Activated CD4-positive, alpha-beta memory T cell treated with anti-CD3 and anti-CD28 coated beads, Interleukin-2, amount 10 ng/mL, durations not matched to agents 7 days and 5 days (primary cell): Measurements from ENCODE around the gene ANO1. TPM values are rescaled to one million over a fixed set of nuclear protein-coding genes. Genes with fewer than 3 reads are reported as not detected.
"Not testable (repeated sequence)": the region's sequence is repeated elsewhere in the genome, so short reads cannot be mapped to it uniquely, and the experiment has no call there.

Experiments
- CTCF ChIA-PET: fragments of 350-600 bp; sonication (Branson Sonifier 250); formaldehyde crosslinking; loops from one replicate; lab custom pipeline; 2021; ENCODE audit warnings: antibody characterized with exemption, inconsistent platforms; lab: Charles Lee
- POLR2A ChIA-PET: fragments of 350-600 bp; sonication (Branson Sonifier 250); formaldehyde crosslinking; loops from one replicate; lab custom pipeline; 2021; ENCODE audit warnings: antibody characterized with exemption; lab: Charles Lee
- DNase-seq: peaks from one replicate; pipeline ENCODE4 v3.0.0-alpha.2; 2020
- H3K27ac Mint-ChIP-seq: one replicate; pipeline ENCODE4 v1.8.0; 2021; ENCODE audit warnings: mild to moderate bottlenecking, mixed read lengths
- H3K27me3 Mint-ChIP-seq: one replicate; pipeline ENCODE4 v1.8.0; 2021; ENCODE audit warnings: mixed read lengths
- H3K36me3 Mint-ChIP-seq: one replicate; pipeline ENCODE4 v1.8.0; 2021; ENCODE audit warnings: low read depth, mixed read lengths
- H3K4me1 Mint-ChIP-seq: one replicate; pipeline ENCODE4 v1.8.0; 2021; ENCODE audit warnings: mixed read lengths
- H3K4me3 Mint-ChIP-seq: one replicate; pipeline ENCODE4 v1.8.0; 2021; ENCODE audit warnings: mild to moderate bottlenecking, mixed read lengths
- H3K9me3 Mint-ChIP-seq: one replicate; pipeline ENCODE4 v1.8.0; 2021; ENCODE audit warnings: mixed read lengths
- total RNA-seq, 2 experiments: library from RNA; stranded (reverse); gene quantifications; one replicate each; pipeline ENCODE4 v1.2.3, GENCODE V29; 2021

Gene ANO1
- not detected for total RNA-seq

GRCh38 chr11:70078095-70078780, at the start of gene ANO1:
TSS of gene ANO1 (plus strand) at chr11:70078317. CDS start at chr11:70078607, 290 bp downstream.
- POLR2A ChIA-PET = no interaction called here
- no peaks in the 10 kb centered on the region for H3K9me3 Mint-ChIP-seq
- no peaks in the 10 kb centered on the region for H3K4me1 Mint-ChIP-seq
- no peak for DNase-seq
- peaks cover 37% of the 10 kb centered on the region for H3K27me3 Mint-ChIP-seq
- CTCF ChIA-PET = no interaction called here
- H3K4me3 Mint-ChIP-seq = no peak within 1 kb of the TSS
- no peak within 1 kb of the TSS for H3K27ac Mint-ChIP-seq
- H3K36me3 Mint-ChIP-seq = no peaks in the 10 kb centered on the region

GRCh38 chr11:70029115-70029860, 48.8 kb upstream of the ANO1 start:
- H3K9me3 Mint-ChIP-seq = no peaks in the 10 kb centered on the region
- no peaks in the 10 kb centered on the region for H3K27me3 Mint-ChIP-seq
- POLR2A ChIA-PET = no interaction called here
- no peaks in the 10 kb centered on the region for H3K36me3 Mint-ChIP-seq
- no peak overlapping the region for H3K4me3 Mint-ChIP-seq
- no peaks in the 10 kb centered on the region for H3K4me1 Mint-ChIP-seq
- CTCF ChIA-PET = no interaction called here
- H3K27ac Mint-ChIP-seq = no peak overlapping the region
- DNase-seq = no peak

- H3K4me1 Mint-ChIP-seq = no peaks in the 10 kb centered on the region
- no peak overlapping the region for H3K4me3 Mint-ChIP-seq
- H3K36me3 Mint-ChIP-seq = no peaks in the 10 kb centered on the region
- ChIA-PET CTCF (no interaction called here), POLR2A (no interaction called here)
- no peak overlapping the region for H3K27ac Mint-ChIP-seq
- H3K9me3 Mint-ChIP-seq = no peaks in the 10 kb centered on the region
- DNase-seq = no peak
- no peaks in the 10 kb centered on the region for H3K27me3 Mint-ChIP-seq
Observed at GRCh38 chr11:70029861-70030380, 48.2 kb upstream of the ANO1 start.

GRCh38 chr11:70030412-70030811, 47.7 kb upstream of the ANO1 start:
- no peak for DNase-seq
- Mint-ChIP-seq H3K27me3 (no peaks in the 10 kb centered on the region), H3K4me1 (no peaks in the 10 kb centered on the region), H3K27ac (no peak overlapping the region), H3K36me3 (no peaks in the 10 kb centered on the region), H3K9me3 (no peaks in the 10 kb centered on the region), H3K4me3 (no peak overlapping the region)
- POLR2A ChIA-PET = no interaction called here
- CTCF ChIA-PET = no interaction called here

GRCh38 chr11:70031631-70032469, 46.3 kb upstream of the ANO1 start:
- no peaks in the 10 kb centered on the region for H3K27me3 Mint-ChIP-seq
- H3K9me3 Mint-ChIP-seq = no peaks in the 10 kb centered on the region
- H3K4me1 Mint-ChIP-seq = no peaks in the 10 kb centered on the region
- no peak overlapping the region for H3K27ac Mint-ChIP-seq
- no peak overlapping the region for H3K4me3 Mint-ChIP-seq
- ChIA-PET POLR2A (no interaction called here), CTCF (no interaction called here)
- DNase-seq = no peak
- no peaks in the 10 kb centered on the region for H3K36me3 Mint-ChIP-seq

GRCh38 chr11:70032470-70032795, 45.7 kb upstream of the ANO1 start:
- no peak overlapping the region for H3K4me3 Mint-ChIP-seq
- H3K27me3 Mint-ChIP-seq = no peaks in the 10 kb centered on the region
- no peaks in the 10 kb centered on the region for H3K4me1 Mint-ChIP-seq
- no peak for DNase-seq
- peaks cover 3% of the 10 kb centered on the region for H3K9me3 Mint-ChIP-seq
- POLR2A ChIA-PET = no interaction called here
- H3K36me3 Mint-ChIP-seq = no peaks in the 10 kb centered on the region
- no peak overlapping the region for H3K27ac Mint-ChIP-seq
- CTCF ChIA-PET = no interaction called here

- Mint-ChIP-seq H3K27ac (no peak overlapping the region), H3K4me3 (no peak overlapping the region), H3K36me3 (no peaks in the 10 kb centered on the region), H3K4me1 (no peaks in the 10 kb centered on the region), H3K9me3 (peaks cover 3% of the 10 kb centered on the region), H3K27me3 (no peaks in the 10 kb centered on the region)
- ChIA-PET CTCF (no interaction called here), POLR2A (no interaction called here)
- no peak for DNase-seq
Observed at GRCh38 chr11:70032943-70033710, 45.0 kb upstream of the ANO1 start.

- POLR2A ChIA-PET = no interaction called here
- CTCF ChIA-PET = no interaction called here
- no peaks in the 10 kb centered on the region for H3K4me1 Mint-ChIP-seq
- H3K27ac Mint-ChIP-seq = no peak overlapping the region
- no peak for DNase-seq
- no peaks in the 10 kb centered on the region for H3K27me3 Mint-ChIP-seq
- peaks cover 3% of the 10 kb centered on the region for H3K9me3 Mint-ChIP-seq
- no peaks in the 10 kb centered on the region for H3K36me3 Mint-ChIP-seq
- H3K4me3 Mint-ChIP-seq = no peak overlapping the region
Observed at GRCh38 chr11:70033711-70034070, 44.4 kb upstream of the ANO1 start.

- Mint-ChIP-seq H3K4me3 (no peak overlapping the region), H3K4me1 (no peaks in the 10 kb centered on the region), H3K27ac (no peak overlapping the region), H3K9me3 (peaks cover 3% of the 10 kb centered on the region), H3K27me3 (no peaks in the 10 kb centered on the region), H3K36me3 (no peaks in the 10 kb centered on the region)
- ChIA-PET POLR2A (no interaction called here), CTCF (no interaction called here)
- no peak for DNase-seq
Observed at GRCh38 chr11:70034740-70035365, 43.3 kb upstream of the ANO1 start.

GRCh38 chr11:70035665-70036064, 42.5 kb upstream of the ANO1 start:
- H3K36me3 Mint-ChIP-seq, H3K9me3 Mint-ChIP-seq, H3K4me1 Mint-ChIP-seq, CTCF ChIA-PET, DNase-seq, H3K27ac Mint-ChIP-seq, H3K27me3 Mint-ChIP-seq, H3K4me3 Mint-ChIP-seq, POLR2A ChIA-PET: not testable (repeated sequence)

- POLR2A ChIA-PET = no interaction called here
- Mint-ChIP-seq H3K4me1 (no peaks in the 10 kb centered on the region), H3K9me3 (peaks cover 5% of the 10 kb centered on the region), H3K27ac (no peak overlapping the region), H3K36me3 (no peaks in the 10 kb centered on the region), H3K4me3 (no peak overlapping the region), H3K27me3 (peaks cover 4% of the 10 kb centered on the region)
- no peak for DNase-seq
- CTCF ChIA-PET = no interaction called here
Observed at GRCh38 chr11:70036971-70037882, 40.9 kb upstream of the ANO1 start.
